ENCODE results near the gene RNF10.

Gene RNF10

DNA sequence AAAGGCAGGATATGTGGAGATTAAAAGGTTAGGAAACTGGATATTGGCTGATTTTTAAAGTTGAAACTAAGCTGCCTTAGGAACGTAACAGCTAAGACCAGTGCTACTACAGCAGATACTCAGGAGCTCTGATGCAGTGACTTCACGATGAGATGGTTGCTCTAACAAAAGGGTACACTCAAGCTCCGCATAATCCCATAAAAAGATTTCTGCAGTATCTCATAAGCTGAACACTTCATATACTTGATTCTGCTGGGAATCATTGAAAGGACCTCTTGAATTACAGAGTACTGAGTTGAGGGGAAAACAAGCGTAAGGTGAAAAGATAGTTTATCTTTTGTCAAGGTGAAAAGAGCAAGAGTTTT is 3.7 kb downstream of the RNF10 start:
- TF ChIP-seq POLR2AphosphoS5 (IDR thresholded peaks at IDR 0.05; ENCODE audit: low read depth, low read length) (no peak), TAF1 (IDR thresholded peaks at IDR 0.05; ENCODE audit: borderline replicate concordance, insufficient read depth, low read length) (no peak), REST (IDR thresholded peaks at IDR 0.05; ENCODE audit: insufficient read depth in 1 of 2, low read depth in 2 of 2, low read length in 2 of 2) (no peak)

DNA sequence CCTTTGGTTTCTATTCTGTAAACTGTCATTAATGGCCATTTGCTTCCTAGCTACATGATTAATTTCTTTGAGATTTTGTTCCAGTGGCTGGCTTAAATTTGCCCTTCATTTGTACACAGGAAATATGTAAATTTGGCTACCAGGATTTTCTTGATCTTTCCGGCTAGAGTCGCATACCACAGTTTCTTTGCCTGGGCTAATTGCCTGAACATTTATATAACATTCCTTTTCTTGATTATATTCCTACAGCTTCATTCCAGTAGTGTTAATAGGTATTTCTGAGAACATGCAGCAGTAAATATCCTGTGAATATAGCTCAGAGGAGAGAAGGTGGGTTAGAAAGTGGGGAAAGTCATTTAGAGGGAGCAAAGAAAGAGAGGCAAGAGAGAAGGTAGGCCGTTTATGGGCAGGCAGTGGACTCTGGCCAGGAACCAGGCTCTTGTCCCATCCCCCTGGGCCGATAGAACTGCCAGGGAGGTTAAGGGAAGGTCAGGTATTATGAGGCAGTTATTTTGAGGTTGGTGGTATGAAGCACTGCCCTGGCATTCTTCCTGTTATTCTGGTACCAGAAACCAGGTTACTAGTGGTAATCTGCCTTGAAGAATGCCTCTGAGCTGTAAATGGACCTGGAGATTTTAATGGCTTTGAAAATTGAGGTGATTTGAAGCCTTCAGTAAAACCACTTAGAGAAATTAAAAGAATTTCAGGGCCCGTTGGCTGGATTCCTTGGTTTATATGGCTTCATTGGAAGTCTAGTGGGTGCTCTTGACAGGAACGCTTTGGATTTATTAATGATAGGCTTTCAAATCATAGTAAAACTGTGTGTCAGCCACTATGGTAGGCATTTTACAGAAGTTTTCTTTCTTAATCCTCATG is 4.4 kb downstream of the RNF10 start:
- no peak for TF ChIP-seq FOXP2 (optimal IDR thresholded peaks at IDR 0.05; ENCODE audit: borderline replicate concordance, extremely low read depth, extremely low read length, insufficient read depth)
- no peak for TF ChIP-seq POLR2AphosphoS5 (IDR thresholded peaks at IDR 0.05; ENCODE audit: low read depth, low read length)
- TF ChIP-seq REST (IDR thresholded peaks at IDR 0.05; ENCODE audit: insufficient read depth in 1 of 2, low read depth in 2 of 2, low read length in 2 of 2): no peak
- TF ChIP-seq TAF1 (IDR thresholded peaks at IDR 0.05; ENCODE audit: borderline replicate concordance, insufficient read depth, low read length): no peak
- TF ChIP-seq SIN3A (IDR thresholded peaks at IDR 0.05; ENCODE audit: borderline replicate concordance, insufficient read depth, low read length): no peak

DNA sequence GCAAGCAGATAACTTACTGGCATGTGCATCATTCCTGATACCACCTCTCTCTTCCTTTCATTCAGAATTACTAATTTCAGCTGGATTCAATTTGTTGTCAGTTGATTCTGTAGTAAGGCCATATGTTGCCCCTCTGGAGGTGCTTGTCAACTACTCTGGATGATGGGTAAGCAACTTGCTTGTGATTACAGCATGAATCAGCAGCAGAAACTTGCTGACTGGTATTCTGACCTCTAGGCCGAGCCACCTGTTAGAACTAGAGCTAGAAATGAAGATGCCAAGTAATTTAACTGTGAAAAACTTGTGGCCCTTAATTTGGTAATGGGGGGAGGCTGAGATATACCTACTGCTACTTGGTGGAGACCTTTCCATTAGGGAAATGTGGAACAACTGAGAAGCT is 5.1 kb downstream of the RNF10 start:
- TF ChIP-seq POLR2AphosphoS5 (IDR thresholded peaks at IDR 0.05; ENCODE audit: low read depth, low read length) (no peak), REST (IDR thresholded peaks at IDR 0.05; ENCODE audit: insufficient read depth in 1 of 2, low read depth in 2 of 2, low read length in 2 of 2) (no peak), SIN3A (IDR thresholded peaks at IDR 0.05; ENCODE audit: borderline replicate concordance, insufficient read depth, low read length) (no peak), TAF1 (IDR thresholded peaks at IDR 0.05; ENCODE audit: borderline replicate concordance, insufficient read depth, low read length) (no peak), FOXP2 (optimal IDR thresholded peaks at IDR 0.05; ENCODE audit: borderline replicate concordance, extremely low read depth, extremely low read length, insufficient read depth) (no peak)

DNA sequence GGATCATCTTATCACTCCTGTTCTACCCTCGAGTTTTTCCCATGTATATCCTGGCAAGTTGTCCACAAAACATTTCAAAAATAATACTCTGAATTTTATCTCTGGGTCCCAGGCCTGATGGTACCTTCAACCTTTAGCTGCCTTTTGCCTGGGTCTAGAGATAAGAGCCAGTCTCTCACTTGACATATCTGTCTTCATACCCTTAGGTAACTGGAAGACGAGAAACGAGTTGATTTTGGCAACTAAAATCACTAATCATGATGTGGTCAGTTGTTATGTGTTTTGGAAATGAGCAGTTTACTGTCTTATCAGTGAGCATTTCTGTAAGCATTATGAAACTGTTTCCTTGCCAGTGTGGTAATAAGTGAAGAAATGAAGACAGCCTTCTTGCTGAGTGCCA is 6.3 kb downstream of the RNF10 start:
- no peak for TF ChIP-seq TAF1 (IDR thresholded peaks at IDR 0.05; ENCODE audit: borderline replicate concordance, insufficient read depth, low read length)
- no peak for TF ChIP-seq FOXP2 (optimal IDR thresholded peaks at IDR 0.05; ENCODE audit: borderline replicate concordance, extremely low read depth, extremely low read length, insufficient read depth)
- no peak for TF ChIP-seq SIN3A (IDR thresholded peaks at IDR 0.05; ENCODE audit: borderline replicate concordance, insufficient read depth, low read length)
- TF ChIP-seq POLR2AphosphoS5 (IDR thresholded peaks at IDR 0.05; ENCODE audit: low read depth, low read length): no peak

DNA sequence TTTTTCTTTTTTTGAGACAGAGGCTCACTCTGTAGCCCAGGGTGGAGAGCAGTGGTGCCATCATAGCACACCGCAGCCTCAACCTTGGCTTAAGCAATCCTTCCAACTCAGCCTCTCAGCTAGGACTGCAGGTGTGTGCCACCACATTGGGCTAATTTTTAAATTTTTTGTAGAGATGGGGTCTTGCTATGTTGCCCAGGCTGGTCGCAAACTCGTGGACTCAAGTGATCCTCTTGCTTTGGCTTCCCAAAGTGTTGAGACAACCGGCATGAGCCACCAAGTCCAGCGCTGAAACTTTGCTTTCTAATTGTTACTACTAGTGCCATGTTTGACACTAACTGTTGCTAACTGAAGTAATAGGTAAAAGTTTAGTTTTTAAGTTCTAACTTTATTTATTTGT is 8.0 kb downstream of the RNF10 start:
- TF ChIP-seq FOXP2 (optimal IDR thresholded peaks at IDR 0.05; ENCODE audit: borderline replicate concordance, extremely low read depth, extremely low read length, insufficient read depth) (no peak), REST (IDR thresholded peaks at IDR 0.05; ENCODE audit: insufficient read depth in 1 of 2, low read depth in 2 of 2, low read length in 2 of 2) (no peak), SIN3A (IDR thresholded peaks at IDR 0.05; ENCODE audit: borderline replicate concordance, insufficient read depth, low read length) (no peak)
